Measurements from ENCODE around the gene TBCD.

The TBCD gene

DNA sequence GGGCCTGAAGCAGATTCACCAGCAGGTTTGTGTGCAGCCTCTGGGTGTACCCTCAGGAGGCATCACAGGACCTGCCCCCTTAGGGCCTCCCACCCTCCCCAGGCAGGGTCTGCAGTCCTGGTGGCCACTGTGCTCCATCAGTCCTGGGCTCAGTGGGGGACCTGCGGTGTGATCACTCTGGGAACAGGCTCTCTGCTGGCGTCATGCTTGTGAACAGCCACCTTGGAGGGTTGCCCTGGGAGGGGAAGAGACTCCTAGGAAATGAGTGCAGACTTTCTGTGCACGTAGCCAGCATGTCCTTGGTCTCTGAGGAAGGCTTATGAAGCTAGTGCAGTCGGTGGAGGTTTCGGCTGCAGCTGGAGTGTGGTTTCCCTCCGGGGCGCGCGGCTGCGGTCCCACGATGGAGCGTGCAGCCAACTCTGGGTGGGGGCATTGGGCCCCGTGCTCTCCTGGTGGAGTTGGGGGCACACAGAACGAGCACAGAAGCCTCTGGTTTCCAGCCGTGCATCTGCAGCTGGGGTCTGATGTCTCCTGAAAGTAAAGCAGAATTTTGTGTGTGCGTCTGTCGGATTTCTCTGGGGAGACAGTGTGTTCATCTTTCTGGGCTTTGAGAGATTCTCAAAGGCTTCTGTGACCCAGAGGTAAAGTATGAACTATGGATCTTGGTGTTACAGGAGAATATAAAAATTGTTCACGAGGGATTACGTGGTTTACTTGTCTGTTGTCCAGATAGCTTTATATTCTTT is 156.1 kb downstream of the TBCD start:
- DNase-seq (ENCODE audit: low spot score), result no peak

DNA sequence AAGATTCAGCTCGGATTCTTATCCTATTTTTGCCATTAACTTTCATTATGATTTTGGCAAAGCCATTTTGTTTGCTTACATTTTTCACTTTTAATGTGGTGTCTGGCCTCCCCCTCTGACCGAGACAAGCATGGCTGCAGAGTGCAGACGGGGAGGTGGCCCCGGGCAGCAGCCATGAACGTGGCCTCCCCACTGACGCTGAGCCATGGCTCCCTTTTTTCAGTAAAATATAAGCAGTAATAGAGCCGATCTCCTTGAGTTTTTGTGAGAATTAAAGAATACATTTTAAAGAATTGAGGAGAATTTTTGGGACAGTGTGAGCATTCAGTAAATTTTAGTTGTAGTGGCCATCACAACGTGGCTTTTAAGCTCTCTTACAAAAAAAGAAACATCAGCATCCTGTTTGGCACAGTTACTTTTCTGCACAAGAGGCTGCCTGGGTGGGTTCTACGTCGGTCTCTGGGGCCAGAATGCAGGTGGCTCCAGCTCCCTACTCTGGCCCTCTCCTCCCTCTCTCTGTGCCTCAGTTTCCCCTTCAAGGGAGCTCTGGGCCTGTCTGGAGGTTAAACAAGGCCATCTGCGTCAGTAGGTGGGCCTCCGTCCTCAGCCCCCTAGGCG is 156.8 kb downstream of the TBCD start:
- no peak for DNase-seq (ENCODE audit: low spot score)

DNA sequence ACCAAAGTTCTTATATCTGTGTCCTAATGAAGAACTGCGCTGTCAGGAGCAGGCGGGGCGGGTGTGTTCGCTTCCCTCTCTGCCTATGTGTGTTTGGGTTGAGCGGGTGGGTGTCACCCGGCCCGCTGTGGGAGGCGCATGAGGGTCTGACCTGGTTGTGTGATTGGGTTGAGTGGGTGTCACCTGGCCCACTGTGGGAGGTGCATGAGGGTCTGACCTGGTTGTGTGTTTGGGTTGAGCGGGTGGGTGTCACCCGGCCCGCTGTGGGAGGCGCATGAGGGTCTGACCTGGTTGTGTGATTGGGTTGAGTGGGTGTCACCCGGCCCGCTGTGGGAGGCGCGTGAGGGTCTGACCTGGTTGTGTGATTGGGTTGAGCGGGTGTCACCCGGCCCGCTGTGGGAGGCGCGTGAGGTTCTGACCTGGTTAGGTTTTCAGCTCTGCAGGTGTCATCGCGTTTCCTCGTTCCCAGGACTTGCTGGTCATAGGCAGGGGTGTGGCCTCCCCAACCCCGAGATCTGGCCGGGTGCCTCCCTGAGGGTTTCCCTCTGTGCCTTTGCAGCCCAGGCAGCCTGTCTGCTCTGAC is 157.5 kb downstream of the TBCD start:
- no peak for DNase-seq (ENCODE audit: low spot score)

DNA sequence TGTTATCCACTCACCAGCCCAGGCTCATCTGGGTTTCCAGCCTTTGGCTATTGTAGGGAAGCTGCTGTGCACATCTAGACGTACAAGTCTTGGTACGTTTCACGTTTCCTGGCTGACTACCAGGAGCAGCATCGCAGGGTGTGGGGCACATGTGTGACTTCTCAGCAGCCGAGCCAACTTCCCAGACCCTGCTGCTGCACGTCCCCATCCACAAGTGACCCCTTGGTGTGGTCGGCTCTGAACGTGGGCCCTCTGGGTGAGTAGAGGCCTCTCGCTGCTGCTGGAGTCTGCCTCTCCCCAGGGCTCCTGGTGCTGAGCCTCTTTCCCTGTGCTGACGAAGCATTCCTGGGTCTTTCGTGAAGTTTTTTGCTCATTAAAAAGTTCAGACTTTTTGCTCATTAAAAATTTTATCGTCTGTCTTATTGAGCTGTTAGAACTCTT is 158.2 kb downstream of the TBCD start:
- DNase-seq (ENCODE audit: low spot score), result no peak

DNA sequence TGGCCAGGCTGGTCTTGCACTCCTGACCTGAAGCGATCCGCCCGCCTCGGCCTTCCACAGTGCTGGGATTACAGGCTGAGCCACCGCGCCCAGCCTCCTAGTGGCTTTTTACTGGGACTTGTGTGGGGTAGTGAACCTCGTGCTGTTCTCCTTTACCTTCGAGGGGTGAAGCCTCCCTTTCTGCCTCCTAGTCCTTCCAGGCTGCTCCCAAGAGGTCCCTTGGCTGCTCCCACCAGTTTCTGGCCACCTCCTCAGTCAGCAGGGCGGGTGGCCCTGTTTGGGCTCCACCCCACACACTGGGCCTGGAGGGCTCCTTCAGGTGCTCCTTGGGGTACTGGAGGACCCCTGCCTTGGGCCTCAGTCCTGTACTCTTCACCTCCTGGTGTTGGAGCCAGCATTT is 158.9 kb downstream of the TBCD start:
- DNase-seq (ENCODE audit: low spot score), result no peak

DNA sequence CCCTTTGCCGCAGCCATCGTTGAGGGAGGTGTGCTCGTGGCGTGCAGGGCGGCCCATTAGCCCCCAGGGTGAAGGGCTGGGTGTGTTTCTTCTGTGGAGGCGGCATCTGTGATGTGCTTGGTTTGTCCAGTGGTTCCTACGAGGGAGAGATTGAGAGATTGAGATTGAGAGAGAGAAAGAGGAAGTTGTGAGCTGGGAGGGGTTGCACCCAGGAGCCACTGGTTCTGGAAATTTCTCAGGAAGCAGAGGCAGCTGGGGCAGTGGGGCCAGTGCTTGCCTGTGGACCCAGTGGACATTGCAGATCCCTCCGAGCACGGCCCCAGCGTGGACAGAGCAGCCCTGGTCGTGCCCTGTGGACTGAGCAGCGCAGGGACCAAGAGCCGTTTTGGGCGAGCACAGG is 160.0 kb downstream of the TBCD start:
- DNase-seq (ENCODE audit: low spot score), result no peak

DNA sequence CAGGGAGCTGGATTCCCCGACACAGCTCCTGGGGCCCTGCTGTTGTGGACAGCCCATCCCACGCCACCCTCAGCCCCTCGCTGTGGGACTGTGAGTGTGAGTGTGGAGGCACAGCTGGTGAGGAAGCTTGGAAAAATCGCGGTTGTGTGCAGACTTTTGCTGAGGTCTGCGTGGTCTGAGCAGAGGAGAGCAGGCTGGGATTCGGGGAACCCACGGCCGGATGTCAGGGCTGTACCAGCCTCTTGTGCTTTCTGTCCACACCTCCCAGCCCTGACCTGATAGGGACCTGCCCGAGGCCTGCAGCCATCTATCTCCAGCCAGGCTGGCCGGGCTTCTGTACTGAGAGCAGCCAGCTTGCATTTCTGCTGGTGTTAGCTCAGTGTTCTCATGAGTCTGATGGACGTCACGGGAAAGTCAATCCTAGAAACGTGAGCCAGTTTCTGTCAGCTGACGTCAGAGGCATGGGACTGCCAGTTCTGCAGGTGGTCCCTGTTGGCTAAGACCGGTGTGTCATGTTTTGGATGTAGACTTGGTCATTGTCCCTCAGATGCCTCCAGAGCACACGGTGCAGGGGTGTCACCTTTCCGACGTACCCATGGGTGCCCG is 160.7 kb downstream of the TBCD start:
- no peak for DNase-seq (ENCODE audit: low spot score)

DNA sequence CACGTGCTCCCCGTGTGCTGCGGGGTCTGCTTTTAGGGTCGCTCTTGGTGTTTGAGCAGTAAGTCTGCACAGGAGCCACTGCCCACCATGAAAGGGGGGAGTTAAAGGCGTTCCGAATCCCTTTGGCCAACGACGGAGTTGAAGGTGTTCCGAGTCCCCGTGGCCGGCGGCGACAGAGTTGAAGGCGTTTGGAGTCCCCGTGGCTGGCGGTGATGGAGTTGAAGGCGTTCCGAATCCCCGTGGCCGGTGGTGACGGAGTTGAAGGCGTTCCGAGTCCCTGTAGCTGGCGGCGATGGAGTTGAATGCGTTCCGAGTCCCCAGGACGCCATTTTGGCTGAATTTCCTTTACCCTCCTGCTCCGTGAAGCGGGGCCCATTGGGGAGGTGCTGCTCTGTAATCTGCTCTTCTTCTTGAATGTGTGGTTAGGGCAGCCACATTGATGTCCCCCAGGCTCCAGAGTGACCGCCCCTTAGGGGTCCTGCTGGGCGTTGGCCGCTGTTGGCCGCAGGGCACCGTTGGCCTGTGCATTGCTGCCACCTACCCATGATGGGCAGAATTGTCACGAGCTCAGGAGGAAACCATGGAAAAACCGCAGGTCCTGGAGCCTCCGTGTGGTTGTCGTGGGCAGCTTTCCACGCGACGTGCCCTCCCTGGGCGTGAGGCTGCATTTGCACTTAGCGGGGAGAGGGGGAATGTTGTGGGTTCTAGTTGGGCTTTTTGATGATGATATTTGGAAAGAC is 161.6 kb downstream of the TBCD start:
- DNase-seq (ENCODE audit: low spot score), result no peak

DNA sequence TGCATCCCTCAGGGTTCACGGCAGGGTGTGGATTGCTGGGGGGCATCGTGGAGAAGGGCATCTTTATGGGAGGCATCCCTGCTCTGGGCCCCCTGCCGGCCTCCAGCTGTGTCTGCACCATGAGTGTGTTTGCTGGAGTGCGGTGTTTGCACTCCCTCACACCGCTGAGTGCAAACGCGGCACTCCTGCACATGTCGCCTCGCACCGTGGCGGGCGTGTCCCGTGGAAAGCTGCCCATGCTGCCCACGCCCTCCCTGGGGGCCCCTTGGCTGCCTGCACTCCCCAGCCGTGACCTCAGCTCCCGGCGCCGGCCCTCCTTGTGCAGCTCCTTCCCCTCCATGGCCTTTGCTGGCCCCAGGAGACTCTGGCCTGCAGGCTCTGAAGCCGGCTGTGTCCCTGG is 162.5 kb downstream of the TBCD start:
- no peak for DNase-seq (ENCODE audit: low spot score)

DNA sequence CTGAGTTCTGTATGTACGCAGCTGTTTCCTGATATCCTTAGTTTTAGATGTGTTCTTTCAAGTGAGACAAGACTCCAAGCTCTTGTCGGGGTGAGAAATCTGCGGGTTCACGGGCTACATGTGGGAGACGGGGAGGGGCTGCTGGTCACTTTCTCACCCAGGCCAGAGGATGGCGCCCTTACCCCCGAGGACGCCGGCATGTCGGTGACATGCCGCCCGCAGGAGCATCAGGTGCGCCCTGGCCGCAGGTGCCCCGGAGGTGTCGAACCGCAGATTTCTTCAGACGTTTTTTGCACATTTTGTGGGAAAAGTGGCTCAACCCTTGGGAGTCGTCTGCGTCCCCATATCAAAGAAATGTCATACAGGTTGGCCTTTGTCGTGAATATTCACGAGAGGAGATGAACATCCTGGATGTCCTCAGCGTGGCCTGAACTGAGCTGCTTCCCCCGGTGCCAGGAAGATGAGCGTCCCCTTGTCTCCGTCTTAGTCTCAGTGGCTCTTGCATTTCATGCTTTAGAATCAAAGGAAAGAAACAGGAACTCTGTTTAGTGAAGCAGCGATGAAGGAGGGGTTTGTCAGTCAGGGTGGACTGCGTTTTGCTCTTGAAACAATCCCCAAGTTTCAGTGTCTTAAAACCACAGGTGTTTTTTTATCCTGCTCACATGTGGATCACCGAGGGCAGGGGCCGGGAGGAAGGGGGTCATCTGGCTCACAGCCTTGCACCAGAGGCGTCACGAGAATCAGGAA is 163.3 kb downstream of the TBCD start:
- DNase-seq (ENCODE audit: low spot score), result no peak

DNA sequence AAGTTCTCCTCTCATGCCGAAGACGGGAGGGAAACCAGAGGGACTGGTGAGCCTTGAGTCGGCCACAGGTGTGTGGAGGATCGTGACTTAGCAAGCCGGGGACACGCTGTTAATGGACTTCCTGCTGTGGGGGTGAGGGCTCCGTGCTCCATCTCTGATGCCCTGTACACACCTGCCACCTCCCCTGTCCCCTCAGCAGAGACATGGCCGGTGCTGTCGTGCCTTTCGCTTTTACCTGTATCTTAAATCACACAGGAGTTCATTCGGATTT is 163.8 kb downstream of the TBCD start:
- DNase-seq (ENCODE audit: low spot score), result no peak

DNA sequence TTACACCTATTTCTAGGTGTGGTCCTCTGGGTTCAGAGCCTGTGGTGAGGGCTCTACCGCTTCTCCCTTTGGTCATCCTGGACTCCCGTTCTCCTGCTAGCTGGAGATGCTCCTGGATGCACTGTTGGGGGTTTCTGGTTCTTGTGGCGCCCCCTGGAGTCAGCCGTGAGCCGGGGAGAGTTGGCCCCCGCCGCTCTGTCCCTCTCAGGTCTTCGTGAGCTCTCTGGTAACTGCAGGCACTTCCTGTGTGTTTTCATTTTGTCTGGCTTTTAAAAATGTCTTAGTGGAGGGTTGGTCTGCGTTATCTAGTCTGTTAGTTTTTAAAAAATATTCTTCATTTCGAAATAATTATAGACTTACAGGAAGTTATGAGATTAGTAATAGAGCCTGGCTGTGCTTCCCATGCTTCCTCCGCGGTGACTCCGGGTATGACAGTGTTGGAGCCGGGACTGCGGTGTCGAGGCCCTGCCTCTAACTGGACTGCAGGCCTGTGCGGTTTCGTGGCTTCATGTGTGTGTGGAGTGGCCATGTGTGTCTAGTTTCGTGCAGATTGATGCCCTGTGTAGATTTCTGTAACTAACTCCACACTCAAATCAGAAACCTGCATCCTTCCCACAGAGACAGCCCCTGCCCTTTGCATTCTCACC is 166.0 kb downstream of the TBCD start:
- no peak for DNase-seq (ENCODE audit: low spot score)

DNA sequence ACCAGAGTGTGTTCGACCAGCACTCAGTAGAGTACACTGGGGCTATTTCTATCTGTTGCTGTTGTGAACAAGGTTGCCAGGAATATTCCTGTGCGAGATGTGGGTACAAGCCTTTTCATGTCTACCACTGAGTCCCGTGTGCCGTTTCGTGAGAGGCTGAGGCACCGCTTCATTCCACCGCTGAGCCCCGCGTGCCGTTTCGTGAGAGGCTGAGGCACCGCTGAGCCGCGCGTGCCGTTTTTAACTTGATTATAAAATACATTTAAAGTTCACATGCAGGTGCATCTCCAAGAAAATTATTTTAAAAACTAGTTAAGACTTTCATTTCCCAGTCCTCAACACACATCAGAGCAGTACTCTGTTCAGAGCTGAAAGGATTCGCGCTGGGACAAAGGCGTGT is 166.6 kb downstream of the TBCD start:
- no peak for DNase-seq (ENCODE audit: low spot score)

DNA sequence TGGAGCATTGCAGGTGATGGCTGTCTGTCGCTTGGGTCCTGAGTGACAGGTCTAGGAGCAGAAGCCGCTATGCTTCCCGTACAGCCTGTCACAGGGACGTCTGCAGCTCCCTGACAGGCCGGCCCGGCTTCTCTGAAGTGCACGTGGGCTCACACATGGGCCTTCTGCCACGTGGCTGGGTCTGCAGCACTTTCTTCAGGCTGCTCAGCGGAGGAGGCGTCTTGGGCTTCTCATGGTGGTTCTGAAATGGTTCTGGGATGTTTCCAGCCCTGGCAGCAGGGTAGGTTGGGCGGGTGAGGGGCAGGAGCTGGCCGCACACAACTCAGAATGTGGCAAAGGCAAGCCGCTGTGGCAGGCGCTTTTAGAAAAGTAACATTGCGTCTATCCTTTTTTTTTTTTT is 168.3 kb downstream of the TBCD start:
- no peak for DNase-seq (ENCODE audit: low spot score)

DNA sequence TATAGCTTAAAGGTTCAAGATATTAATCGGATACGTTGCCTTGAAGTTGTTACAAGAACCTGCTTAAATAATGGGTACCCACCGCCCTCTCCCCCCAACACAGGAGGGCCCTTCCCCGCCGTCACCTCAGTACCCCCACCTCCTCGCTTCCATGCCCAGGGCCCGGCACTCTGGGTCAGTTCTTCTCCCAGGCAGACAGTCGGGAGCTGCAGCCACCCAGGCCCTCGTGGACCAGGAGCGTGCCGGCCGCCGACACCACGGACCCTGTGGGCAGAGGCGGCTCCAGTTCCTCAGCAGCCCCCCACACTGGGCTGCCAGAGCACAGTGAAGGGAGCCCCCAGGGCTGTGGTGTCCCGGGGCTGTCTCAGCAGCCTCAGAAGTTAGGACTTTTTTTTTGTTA is 168.8 kb downstream of the TBCD start:
- no peak for DNase-seq (ENCODE audit: low spot score)

DNA sequence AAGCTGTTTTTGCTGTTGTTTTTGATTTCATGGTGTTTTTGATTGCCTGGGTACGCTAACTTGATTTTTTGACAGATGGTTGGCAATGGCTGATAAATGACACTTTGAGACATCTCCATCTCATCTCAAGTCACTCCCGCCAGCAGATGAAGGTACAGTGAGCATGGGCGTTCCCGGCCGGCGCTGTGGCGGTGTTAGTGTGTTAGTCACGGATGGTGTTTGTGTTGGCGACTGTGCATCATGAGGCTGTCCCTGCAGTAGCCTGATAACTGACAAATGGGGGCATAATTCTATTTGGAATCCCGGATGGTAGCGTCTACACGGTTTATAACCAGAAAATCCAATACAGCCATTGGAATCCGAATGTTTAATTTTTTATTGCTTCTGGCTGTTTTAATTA is 169.6 kb downstream of the TBCD start:
- DNase-seq (ENCODE audit: low spot score), result no peak

DNA sequence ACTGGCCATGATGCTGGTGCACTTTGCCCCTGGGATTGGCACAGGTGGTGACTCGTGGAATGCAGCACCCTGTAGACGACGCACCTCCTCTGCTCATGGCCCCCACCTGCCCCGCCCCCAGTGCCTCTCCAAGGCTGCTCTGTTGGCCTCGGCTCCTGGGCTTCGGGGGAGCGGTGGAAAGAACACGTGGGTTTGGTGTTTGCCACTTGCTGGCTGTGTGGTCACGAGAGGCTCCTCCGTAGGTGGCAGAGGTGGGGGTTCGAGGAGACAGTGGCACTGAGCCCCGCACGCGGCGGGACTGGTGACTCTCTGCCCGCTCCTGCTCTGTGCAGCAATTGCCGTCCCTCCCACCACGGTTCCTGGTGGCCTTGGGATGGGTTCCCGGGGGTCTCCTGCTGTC is 170.8 kb downstream of the TBCD start:
- no peak for DNase-seq (ENCODE audit: low spot score)

DNA sequence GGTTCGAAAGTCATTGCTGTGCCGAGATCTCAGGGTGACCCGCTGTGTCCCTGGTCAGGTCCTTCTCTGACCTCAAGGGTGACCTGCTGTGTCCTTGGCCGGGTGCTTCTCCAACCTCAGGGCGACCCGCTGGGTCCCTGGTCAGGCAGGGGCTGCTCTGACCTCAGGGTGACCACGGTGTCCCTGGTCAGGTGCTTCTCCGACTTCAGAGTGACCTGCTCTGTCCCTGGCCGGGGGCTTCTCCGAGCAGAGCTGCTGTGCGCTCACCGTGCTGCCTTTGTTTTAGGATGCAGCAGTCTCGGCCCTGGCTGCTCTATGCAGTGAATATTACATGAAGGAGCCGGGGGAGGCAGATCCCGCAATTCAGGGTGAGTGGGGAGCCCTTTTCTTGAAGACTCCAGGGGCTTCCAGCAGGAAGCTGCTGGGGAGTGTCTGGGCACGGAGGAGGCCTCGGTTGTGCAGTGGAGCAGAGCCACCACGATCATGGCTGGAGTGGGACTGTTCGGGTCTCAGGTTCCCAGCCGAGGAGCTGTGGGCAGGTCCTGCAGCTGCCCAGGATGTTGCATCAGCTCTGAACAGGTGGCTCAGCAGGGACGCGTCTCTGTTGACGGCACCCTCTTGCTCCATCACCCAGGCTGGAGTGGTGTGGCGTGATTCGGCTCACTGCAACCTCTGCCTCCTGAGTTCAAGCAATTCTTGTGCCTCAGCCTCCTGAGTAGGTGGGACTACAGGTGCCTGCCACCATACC is 171.7 kb downstream of the TBCD start:
- no peak for DNase-seq (ENCODE audit: low spot score)

DNA sequence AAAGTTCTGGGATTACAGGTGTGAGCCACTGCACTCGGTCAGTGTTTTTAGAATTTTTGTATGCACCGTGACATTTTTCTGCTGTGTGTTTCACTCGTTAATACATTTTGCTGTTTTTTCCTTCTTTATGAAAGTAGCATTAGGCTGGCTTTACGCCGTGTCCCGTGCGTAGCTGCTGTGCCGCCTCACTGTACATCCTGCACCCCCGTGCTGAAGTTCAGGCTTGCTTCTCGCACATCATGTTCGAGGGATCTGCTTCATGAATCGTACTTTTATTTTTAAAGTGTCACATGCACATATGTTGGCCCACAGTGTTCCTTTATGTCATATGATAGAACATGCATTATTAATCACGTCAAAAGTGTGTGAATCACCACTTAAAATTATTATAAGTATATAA is 172.3 kb downstream of the TBCD start:
- no peak for DNase-seq (ENCODE audit: low spot score)

DNA sequence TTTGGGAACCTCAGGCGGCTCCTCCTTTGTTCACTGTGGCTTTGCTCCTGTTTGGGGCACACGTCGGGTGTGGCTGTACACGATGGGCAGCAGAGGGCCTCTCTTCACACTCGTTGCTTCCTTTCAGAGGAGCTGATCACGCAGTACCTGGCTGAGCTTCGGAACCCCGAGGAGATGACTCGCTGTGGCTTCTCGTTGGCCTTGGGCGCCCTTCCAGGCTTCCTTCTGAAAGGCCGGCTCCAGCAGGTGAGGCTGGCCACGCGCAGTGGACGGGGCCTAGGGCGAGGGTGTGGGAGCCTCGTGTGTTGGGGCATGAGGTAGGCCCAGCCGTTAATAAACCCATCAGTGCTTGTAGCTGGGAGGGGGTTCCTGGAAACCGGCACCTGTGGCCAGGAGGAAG is 172.9 kb downstream of the TBCD start:
- DNase-seq (ENCODE audit: low spot score), result no peak

DNA sequence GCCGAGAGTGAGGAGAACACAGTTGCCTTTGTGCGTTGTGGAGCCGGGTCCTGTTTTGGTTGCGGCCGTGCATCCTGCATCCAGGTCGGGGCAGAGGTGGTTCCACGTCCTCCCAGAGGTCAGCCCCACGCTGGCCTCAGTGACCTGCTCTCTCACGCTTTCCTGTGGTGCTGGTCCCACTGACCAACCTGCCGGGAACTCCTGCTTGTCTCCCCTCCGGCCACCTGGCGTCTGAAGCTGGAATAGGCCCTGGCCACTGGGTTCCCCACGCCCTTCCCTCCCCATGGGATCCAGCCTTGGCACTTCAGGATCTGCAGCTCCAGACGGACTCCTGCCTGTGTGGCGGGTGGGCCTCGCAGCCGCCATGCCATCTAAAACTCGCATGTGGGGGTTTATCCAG is 173.5 kb downstream of the TBCD start:
- DNase-seq (ENCODE audit: low spot score), result no peak

All from LoVo (cell line).